DMS 273 (cell line): Measurements from ENCODE around the gene PTOV1.

Source experiments
- DNase-seq: peaks from one replicate; lab custom pipeline; 2025; ENCODE audit not compliant: unreplicated experiment; lab: John Stamatoyannopoulos, UW

PTOV1 gene

DNA sequence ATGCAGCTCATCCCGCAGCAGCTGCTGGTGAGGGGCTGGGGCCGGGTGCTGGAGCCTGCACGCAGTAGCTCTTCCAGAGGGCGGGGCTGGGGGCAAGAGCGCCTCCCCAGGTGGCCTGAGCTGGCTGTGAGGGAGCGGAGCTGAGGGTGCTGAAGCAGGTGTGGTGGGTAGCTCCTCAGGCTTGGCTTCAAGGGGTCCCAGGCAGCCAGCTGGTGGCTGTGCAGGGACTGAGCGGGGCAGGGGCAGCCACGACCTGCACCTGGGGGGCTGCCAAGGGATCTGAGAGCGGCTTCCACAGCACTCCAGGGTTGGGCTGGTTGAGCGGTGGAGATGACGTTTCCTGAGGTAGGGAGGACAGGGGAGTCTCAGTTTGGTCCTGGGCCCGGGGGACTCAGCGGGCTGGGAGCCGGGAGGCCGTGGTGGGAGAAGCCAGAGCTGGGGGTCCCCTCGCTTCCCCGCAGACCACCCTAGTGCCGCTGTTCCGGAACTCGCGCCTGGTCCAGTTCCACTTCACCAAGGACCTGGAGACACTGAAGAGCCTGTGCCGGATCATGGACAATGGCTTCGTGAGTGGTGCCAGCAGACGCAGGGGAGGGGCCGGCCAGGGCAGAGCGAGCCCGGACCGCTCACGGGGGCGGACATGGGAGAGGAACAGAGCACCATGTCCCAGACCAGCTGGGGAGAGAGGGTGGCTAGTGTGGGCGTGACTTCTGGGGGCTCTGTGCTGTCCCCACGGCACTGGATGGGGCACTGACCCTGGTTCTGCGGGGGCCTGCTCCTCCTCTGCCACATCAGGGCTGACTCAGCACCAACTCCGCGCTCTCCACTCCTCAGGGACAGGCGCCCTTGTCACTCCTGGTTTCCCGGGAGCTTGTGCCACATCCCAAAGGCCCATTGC lies 7.4 kb downstream of the PTOV1 start:
- peak; percentile 55 for DNase-seq

DNA sequence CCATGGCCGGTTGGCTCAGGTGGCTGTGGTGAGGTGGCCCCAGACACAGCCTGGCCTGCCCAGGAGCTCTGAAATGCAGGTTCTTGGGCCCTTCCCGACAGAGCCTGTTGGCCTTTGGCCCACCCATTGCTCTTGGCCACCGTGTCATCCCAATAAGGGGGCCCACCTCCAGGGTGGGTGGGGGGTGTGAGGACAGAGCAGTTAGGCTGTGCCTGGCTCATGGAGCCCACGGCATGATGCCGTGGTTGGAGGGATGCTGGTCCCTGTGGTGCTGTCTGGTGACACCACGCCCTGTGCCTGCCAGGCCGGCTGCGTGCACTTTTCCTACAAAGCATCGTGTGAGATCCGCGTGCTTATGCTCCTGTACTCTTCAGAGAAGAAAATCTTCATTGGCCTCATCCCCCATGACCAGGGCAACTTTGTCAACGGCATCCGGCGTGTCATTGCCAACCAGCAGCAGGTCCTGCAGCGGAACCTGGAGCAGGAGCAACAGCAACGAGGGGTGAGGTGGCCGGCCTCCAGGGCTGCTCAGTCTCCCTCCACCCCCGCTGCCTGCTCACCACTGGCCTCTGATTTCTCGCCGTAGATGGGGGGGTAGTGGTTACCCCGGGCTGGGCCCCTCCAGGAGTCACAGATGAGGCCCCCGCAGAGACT lies 8.8 kb downstream of the PTOV1 start:
- DNase-seq = peak; percentile 25

GRCh38 chr19:49860336-49861102 lies 9.6 kb downstream of the PTOV1 start:
- DNase-seq = no peak

DNA sequence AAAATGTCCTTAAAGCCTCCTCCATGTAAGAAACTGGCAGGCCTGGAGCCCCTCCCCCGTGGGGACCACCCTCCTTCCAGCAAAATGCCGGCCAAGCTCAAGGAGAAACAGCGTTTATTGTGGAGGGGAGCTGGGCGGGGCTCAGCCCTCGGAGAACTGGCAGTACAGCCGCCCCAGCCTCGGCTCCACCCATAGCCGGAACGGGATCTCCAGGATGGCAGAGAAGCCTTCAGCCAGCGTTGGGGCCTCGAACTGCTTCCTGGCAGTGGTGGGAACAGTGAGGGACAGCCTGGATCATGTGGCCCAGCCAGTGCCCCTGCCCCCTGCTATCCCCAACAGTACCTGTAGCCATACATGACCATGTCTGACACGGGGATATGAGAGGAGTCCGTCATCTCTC lies 10.1 kb downstream of the PTOV1 start:
- DNase-seq = peak; percentile 61

- DNase-seq = no peak
Measured at GRCh38 chr19:49861541-49862378, 10.8 kb downstream of the PTOV1 start.

DNA sequence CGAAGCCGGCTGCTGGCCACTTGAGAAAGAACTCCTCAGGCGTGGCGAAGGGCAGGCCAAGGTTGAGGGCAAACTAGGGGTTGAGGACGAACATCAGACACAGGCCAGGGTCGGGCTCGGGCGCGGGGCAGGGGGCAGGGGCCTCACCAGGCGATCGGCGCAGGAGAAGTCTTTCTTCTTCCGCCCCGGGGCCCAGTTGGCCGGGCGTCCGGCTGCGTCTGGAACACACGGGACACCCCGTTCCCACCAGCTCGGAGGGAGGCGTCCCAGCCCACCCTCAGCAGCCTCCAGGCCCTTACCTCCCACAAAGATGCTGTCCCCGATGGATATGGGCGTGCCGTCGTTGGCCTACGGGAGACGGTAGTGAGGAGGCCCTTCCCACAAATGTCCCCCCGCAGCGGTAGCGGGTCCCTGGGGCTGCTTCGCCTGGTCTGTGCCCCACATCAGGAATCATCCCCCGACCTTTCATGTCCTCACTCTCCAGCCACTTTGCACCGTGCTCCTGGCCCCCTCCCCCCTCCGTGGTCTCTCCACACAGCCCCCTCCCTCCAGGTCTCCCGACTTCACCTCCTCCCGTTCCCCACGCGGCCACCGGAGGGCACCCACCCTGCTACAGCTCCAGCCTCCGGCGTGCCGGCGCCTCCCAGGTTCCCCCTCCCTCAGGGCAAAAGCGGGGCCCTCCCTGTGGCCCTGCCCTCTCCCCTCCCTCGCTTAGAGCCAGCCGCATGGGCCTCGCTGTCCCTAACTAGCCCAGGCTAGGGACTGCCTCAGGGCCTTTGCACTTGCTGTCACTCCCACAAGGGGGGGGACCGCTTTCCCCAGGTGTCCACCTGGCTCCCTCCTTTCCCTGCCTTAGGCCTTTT lies 11.7 kb downstream of the PTOV1 start:
- peak; percentile 64 for DNase-seq

GRCh38 chr19:49863254-49863934 lies 12.4 kb downstream of the PTOV1 start:
- no peak for DNase-seq

- DNase-seq = no peak
Measured at GRCh38 chr19:49863935-49864320, 13.0 kb downstream of the PTOV1 start.

DNA sequence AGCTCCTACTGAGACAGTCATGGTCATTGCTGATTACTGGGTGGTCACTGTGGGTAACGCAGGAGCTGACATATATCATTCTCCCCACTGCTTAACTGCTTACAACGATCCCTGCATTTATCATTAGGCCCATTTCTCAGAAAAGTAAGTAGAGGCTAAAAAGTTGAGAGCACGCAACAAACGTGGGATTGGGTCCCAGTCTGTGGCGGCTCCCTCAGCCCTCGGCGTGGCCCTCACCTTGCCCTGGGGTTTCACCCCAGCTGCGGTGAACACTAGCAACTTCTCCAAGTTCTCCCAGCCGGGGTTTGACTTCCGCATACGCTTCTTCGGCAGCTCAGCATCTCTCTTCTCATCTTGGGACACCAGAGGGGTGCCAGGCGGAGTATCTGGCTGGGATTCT lies 13.9 kb downstream of the PTOV1 start:
- DNase-seq = no peak

DNA sequence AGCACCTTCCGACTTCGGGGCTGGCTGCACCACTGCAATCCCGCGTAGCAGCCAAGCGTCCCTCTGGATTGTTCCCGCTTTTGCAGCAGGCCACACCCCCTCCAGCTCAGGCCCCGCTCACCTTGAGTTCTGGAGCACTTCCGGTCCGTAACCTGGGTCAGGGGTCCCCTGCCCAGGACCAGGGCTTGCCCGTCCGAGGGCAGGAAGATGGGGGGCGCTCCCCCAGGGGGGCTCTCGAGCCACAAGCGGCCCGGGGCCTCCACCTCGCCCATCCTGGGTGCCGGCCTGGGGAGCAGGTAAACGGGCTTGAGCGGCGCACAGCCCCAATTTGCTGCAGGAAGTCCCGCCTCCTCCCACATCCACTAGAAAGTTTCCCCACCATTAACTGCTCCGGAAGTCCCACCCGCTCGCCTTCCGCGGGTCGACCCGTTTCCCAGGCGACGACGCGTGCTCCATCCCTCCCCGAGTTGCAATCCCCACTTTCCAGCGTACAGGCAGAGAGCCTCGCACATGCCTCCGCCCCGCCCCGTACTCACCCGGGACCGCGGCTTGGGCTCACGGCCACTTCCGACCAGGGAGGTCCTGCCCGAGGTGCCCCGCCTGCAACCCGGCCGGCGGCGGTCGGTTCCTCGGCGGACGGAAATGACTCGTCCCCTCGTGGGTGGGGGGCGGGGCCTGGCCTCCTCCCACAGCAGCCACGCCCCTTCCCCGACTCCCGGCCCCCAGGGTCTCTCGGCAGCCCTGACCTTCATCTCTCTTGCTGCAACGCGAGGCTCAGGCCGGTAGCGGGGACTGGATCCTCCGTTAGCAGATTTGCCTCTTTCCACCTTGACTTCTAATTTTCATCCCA lies 16.2 kb downstream of the PTOV1 start, which contains the start of gene PNKP:
PNKP (minus strand) TSS at position 644 of the 850 bp plus-strand sequence; CDS start at position 272, 372 bp downstream.
- peak; percentile 99 for DNase-seq

GRCh38 chr19:49869009-49869483 lies 18.1 kb downstream of the PTOV1 start:
- DNase-seq = no peak

DNA sequence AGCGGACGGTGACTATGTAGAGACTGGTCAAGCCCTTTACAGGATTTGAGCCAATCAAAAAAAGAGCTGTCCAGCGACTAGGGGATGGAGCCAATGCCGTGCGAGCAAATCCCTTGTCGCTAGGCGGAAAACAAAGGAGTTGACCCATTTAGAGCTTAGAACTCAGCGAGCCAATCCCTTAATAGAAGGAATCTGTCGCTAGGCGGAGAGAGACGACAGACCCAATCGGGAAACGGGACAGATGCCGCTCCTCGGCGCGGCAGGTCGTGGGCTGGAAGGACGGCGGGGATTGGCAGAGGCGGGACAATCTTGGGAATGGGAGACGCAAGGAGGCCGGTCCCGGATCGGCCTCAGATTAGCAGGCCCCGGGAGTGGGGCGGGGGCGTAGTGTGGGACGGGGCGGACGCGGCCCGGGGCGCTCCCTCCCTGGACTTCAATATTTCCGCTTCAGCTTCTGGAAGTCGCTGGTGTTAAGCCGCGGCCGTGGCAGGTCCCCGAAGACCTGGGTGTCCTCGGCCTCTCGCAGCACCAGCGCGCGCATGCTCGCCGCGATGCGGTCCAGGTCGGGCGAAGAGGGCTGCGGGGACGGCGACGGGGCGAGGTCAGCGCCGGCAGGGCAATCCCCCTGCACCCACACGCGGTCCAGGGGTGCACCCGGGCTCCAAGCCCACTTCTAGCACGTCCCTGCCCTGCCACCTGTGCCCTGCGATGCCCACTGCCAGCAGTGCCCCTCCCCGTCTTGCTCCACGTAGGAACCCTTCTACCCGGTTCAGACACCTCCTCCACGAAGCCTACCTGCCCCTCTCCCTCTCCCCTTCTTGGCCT lies 18.7 kb downstream of the PTOV1 start:
- peak; percentile 100 for DNase-seq

GRCh38 chr19:49870309-49870901 lies 19.4 kb downstream of the PTOV1 start:
- DNase-seq = no peak

DNA sequence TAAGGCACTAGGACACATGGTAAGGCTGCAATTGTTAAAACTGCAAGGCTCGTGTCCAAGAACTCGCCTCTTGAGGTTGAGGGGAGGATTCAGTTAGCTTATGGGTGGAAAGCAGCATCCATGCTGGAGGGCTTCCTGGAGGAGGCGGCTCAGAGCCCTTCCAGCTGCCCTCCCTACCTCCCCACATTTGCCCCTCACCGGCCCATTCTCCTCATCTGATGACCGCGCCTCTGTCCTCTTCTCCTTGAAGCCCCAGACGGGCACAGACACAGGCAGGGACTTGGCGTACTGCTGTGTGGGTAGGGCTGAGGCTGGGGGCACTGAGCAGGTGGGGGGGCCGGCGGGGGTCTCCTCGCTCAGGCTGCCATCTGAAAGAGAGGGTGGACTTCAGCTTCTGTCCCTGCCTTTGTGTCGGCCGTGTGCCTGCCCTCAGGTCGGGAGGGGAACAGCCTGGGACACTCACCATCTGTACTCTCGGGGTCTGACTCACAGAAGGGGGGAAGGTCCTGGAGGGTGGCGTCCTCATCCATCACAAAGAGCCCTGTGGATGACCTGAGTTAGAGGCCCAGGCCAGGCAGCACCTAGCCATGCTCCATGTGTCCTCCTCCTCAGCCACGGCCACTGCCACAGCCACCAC lies 20.5 kb downstream of the PTOV1 start:
- no peak for DNase-seq

DNA sequence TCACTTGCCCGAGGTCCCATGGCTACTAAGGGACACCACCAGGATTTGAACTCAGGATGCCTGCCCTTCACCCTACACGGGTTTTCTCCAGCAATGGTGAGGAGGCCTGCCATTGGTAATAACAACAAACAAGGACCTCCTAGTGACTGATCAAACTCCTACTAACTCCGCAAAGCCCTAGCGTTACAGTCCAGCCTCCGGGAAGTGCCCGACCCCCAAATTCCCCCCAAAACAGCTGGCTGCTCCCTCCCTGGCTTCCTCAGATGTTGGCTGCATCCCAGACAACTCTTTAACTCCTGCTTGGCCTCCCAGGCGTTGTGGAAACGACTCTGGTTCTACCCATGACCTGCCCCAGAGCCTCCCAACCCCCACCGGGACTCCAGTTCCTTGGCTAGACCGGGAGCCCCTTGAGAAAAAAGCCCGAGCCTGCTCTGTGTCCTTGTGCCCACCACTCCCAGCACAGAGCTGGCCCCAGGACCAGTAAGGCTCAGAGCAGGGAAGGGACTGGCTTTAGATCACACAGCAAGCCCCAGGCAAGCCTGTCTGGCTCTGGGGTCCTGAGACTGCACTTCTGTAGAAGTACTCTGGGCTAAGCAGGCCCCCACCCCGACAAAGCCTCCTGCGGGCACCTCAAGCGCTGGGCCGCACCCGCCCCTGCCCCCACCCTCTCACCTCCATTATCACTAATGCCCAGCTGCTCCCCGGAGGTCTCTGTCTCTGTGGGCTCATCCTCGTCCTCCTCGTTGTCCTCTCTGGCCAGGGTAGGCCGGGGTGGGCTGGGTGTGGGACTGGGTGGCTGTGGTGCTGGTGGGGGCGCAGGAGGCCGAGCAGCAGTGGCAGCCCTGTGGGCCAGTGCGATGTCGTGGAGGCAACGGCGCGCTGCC lies 21.5 kb downstream of the PTOV1 start:
- DNase-seq = no peak
